Fibroblast of lung (primary cell): Measurements from ENCODE around the gene ZNF521.

Experiments
- EZH2 ChIP-seq: IDR thresholded peaks from 2 replicates; pipeline ENCODE4 v1.5.1; 2012; ENCODE audit warnings: low read length, control low read depth, mild to moderate bottlenecking; ENCODE audit errors: missing control alignments
- TF ChIP-seq, protein P1 (sequence below), 2 donors: IDR thresholded peaks in 1 of 2; conservative IDR thresholded peaks in 1 of 2; 1 replicate in 1 of 2; 2 replicates in 1 of 2; pipeline ENCODE4 v1.5.1; 2011 to 2012; ENCODE audit warnings: low read length in 2 of 2, control low read depth in 1 of 2, inconsistent platforms in 1 of 2, low read depth in 1 of 2, mild to moderate bottlenecking in 1 of 2

DNA sequence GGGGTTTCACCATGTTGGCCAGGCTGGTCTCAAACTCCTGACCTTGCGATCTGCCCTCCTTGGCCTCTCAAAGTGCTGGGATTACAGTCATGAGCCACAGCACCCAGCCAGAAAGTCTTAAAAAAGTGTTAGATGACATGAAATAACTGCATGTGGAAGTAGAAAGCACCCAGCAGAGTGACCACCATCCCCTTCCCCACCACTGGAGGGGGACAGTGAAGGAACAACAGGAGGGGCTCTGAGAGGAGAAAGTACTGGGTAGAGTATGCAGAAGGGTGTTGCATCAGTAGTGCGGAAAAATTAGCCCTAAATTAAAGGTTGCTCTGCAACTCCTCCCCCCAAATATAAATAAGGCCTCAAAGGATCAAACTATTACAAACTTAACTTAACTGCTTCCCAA is 230.5 kb downstream of the ZNF521 start:
- TF ChIP-seq, protein P1, sequence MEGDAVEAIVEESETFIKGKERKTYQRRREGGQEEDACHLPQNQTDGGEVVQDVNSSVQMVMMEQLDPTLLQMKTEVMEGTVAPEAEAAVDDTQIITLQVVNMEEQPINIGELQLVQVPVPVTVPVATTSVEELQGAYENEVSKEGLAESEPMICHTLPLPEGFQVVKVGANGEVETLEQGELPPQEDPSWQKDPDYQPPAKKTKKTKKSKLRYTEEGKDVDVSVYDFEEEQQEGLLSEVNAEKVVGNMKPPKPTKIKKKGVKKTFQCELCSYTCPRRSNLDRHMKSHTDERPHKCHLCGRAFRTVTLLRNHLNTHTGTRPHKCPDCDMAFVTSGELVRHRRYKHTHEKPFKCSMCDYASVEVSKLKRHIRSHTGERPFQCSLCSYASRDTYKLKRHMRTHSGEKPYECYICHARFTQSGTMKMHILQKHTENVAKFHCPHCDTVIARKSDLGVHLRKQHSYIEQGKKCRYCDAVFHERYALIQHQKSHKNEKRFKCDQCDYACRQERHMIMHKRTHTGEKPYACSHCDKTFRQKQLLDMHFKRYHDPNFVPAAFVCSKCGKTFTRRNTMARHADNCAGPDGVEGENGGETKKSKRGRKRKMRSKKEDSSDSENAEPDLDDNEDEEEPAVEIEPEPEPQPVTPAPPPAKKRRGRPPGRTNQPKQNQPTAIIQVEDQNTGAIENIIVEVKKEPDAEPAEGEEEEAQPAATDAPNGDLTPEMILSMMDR (conservative IDR thresholded peaks at IDR 0.05 in 1 of 2, IDR thresholded peaks at IDR 0.05 in 1 of 2; ENCODE audit: low read depth in 1 of 2, low read length in 2 of 2): peak in 1 of 2 donors; percentile 3
- no peak for TF ChIP-seq EZH2
